ENCODE data around the gene TLX3. TPM values are rescaled to one million over a fixed set of nuclear protein-coding genes. Genes with fewer than 3 reads are reported as not detected.

TLX3 gene
- total and polyA plus RNA-seq, 10 of the 15 experiments (the other 5 are each of a cell fraction or from before 2014, with no cell fraction given): not detected

DNA sequence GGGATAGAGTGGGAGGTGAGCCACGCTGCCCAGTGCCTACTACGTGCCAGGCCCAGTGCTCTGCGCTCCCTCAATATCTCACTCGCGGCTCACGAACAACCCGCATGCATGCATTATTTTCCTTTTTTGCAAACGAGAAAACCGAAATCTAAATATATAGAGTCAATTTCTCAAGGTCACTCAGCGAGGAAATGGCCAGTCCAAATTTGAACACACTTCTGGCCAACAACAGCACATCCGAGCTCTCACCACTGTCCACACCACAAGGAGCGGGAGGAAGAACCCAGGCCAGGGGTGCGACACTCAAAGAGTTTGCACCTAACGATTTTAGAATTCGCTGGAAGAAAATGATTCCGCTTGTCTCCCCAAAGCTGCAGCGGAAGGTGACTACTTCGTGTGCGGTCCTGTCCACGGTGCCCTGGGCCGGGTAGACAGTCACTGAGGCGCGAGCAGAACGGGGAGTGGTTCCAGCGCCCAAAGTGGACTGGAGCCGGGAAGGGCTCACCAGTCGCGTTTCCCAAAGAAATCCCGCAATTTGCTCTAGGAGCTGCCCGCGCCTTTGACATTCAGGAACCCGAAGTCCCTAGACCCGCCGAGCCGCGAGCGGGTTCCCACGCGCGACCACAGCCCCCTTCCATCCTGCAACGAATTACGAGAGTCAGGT is 1.1 kb upstream of the TLX3 start:
- no peaks in the 10 kb centered on the region; the same call in 1 of the 2 replicates for H4K20me1 ChIP-seq (ENCODE audit: control insufficient read depth, insufficient read depth)
- TF ChIP-seq CTCF (IDR thresholded peaks at IDR 0.05 in 2 of 3, conservative IDR thresholded peaks at IDR 0.05 in 1 of 3; ENCODE audit: control insufficient read depth in 2 of 3, extremely low read depth in 1 of 3, insufficient read depth in 1 of 3, low read depth in 3 of 3, low read length in 3 of 3) (no peak), LARP7 (IDR thresholded peaks at IDR 0.05) (no peak), CHD2 (IDR thresholded peaks at IDR 0.05; ENCODE audit: borderline replicate concordance, low read depth, low read length) (no peak), RUNX3 (IDR thresholded peaks at IDR 0.05; ENCODE audit: low read length) (no peak), FOXK2 (IDR thresholded peaks at IDR 0.05) (no peak), NFYB (IDR thresholded peaks at IDR 0.05; ENCODE audit: insufficient read depth, low read depth, low read length) (no peak)
- TF ChIP-seq, protein P1, sequence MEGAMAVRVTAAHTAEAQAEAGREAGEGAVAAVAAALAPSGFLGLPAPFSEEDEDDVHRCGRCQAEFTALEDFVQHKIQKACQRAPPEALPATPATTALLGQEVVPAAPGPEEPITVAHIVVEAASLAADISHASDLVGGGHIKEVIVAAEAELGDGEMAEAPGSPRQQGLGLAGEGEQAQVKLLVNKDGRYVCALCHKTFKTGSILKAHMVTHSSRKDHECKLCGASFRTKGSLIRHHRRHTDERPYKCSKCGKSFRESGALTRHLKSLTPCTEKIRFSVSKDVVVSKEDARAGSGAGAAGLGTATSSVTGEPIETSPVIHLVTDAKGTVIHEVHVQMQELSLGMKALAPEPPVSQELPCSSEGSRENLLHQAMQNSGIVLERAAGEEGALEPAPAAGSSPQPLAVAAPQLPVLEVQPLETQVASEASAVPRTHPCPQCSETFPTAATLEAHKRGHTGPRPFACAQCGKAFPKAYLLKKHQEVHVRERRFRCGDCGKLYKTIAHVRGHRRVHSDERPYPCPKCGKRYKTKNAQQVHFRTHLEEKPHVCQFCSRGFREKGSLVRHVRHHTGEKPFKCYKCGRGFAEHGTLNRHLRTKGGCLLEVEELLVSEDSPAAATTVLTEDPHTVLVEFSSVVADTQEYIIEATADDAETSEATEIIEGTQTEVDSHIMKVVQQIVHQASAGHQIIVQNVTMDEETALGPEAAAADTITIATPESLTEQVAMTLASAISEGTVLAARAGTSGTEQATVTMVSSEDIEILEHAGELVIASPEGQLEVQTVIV (IDR thresholded peaks at IDR 0.05; ENCODE audit: borderline replicate concordance, partially characterized antibody): no peak
- ATAC-seq: no peak
- ChIA-PET SMC1A (ENCODE audit: uncharacterized antibody, unreplicated experiment) (no interaction called here), CTCF (no interaction called here), POLR2A (no interaction called here), RAD21 (ENCODE audit: unreplicated experiment) (no interaction called here)
- 69% methylated on average over 42 of the region's 42 CpGs for WGBS (ENCODE audit: insufficient coverage, insufficient replicate concordance, low lambda C conversion rate, missing lambda C conversion rate)
- no peaks in the 10 kb centered on the region for H3K36me3 ChIP-seq (ENCODE audit: control insufficient read depth in 2 of 2, insufficient read depth in 2 of 2, low read length in 1 of 2)
- no peak for DNase-seq (ENCODE audit: low read depth, low spot score)
- H3K4me3 ChIP-seq: no peak overlapping the region
- BruUV-seq (replicated peaks): no TSS peak
- no peaks in the 10 kb centered on the region for H3K79me2 ChIP-seq (ENCODE audit: control insufficient read depth, insufficient read depth, low read length)
- no peak overlapping the region for H3K27ac ChIP-seq (ENCODE audit: control insufficient read depth, insufficient read depth)
- intact Hi-C loops (cut with micrococcal nuclease; ENCODE audit: unreplicated experiment) (no loop called here), in situ Hi-C loops (cut with MboI) (no loop called here)
- no peak for FAIRE-seq
- H3K9ac ChIP-seq (ENCODE audit: control insufficient read depth, insufficient read depth, low read length): no peak overlapping the region
- no peaks in the 10 kb centered on the region; the same call in 2 of the 3 replicates for H3K9me3 ChIP-seq (replicated peaks; ENCODE audit: control insufficient read depth, insufficient read depth, low read length)
- H3K27me3 ChIP-seq (replicated peaks in 1 of 2; ENCODE audit: control insufficient read depth in 2 of 2, insufficient read depth in 2 of 2, low read length in 1 of 2): peaks cover 5 to 25% of the 10 kb centered on the region in 2 experiments
- no peaks in the 10 kb centered on the region for H3K4me1 ChIP-seq (ENCODE audit: control insufficient read depth, insufficient read depth, low read length)
- no peak overlapping the region for H2AFZ ChIP-seq (ENCODE audit: control insufficient read depth, low read depth, low read length)
- no peak overlapping the region for H3K4me2 ChIP-seq (ENCODE audit: control insufficient read depth, insufficient read depth)
